ENCODE results near the gene GATB.

- no peak for TF ChIP-seq CTCF (IDR thresholded peaks at IDR 0.05; ENCODE audit: low read depth, low read length)
- TF ChIP-seq EZH2phosphoT487 (IDR thresholded peaks at IDR 0.05; ENCODE audit: low read depth): no peak
These were observed 90.0 kb downstream of the GATB start for GRCh38 chr4:151670843-151671242.
